ENCODE results near the gene SNX14.

DNA sequence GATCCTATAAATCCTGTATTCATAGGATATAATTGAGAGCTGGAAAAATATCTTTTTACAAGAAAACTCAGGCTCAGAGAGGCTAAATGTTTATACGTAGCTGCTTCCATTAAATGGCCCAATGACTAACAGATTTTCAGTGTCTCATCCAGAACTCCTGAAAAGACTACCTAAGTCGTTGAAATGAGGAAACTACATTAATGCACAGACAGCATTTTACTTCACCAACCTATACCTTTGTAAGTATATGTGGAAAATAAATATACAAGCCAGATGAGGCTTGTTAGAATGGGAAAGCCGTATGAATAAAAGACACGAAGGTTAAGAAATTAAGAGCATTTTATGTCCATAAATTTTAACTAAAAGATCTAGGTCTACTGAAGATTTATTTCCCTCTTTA lies 8.4 kb upstream of the SNX14 start:
- TF ChIP-seq CTCF (IDR thresholded peaks at IDR 0.05), result no peak
- no peak for TF ChIP-seq POLR2A (IDR thresholded peaks at IDR 0.05)
